PC-9 (cell line): Measurements from ENCODE around the gene CDH12.

Experiments used
- EZH2 ChIP-seq: fragments of 200-600 bp; sonication (generic); IDR thresholded peaks from 2 replicates; pipeline ENCODE4 v1.8.0; 2017; ENCODE audit warnings: antibody characterized with exemption, low read depth
- TF ChIP-seq, protein P1 (sequence below): fragments of 200-600 bp; sonication (generic); conservative IDR thresholded peaks from 2 replicates; pipeline ENCODE4 v1.6.1; 2017; ENCODE audit warnings: mixed run types, antibody characterized with exemption, mild to moderate bottlenecking, moderate library complexity

GRCh38 chr5:21844960-21845359 lies 1008.2 kb downstream of the CDH12 start:
- TF ChIP-seq, protein P1, sequence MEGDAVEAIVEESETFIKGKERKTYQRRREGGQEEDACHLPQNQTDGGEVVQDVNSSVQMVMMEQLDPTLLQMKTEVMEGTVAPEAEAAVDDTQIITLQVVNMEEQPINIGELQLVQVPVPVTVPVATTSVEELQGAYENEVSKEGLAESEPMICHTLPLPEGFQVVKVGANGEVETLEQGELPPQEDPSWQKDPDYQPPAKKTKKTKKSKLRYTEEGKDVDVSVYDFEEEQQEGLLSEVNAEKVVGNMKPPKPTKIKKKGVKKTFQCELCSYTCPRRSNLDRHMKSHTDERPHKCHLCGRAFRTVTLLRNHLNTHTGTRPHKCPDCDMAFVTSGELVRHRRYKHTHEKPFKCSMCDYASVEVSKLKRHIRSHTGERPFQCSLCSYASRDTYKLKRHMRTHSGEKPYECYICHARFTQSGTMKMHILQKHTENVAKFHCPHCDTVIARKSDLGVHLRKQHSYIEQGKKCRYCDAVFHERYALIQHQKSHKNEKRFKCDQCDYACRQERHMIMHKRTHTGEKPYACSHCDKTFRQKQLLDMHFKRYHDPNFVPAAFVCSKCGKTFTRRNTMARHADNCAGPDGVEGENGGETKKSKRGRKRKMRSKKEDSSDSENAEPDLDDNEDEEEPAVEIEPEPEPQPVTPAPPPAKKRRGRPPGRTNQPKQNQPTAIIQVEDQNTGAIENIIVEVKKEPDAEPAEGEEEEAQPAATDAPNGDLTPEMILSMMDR = no peak
- TF ChIP-seq EZH2 = no peak
